Stimulated activated CD4-positive, alpha-beta T cell treated with anti-CD3 and anti-CD28 coated beads, Interleukin-15, amount 100 ng/mL, for 24 hours (primary cell): ENCODE measurements around the gene LRRC3.

ENCODE experiments used
- DNase-seq: peaks from one replicate; pipeline ENCODE4 v3.0.0-alpha.2; 2020

LRRC3 gene

DNA sequence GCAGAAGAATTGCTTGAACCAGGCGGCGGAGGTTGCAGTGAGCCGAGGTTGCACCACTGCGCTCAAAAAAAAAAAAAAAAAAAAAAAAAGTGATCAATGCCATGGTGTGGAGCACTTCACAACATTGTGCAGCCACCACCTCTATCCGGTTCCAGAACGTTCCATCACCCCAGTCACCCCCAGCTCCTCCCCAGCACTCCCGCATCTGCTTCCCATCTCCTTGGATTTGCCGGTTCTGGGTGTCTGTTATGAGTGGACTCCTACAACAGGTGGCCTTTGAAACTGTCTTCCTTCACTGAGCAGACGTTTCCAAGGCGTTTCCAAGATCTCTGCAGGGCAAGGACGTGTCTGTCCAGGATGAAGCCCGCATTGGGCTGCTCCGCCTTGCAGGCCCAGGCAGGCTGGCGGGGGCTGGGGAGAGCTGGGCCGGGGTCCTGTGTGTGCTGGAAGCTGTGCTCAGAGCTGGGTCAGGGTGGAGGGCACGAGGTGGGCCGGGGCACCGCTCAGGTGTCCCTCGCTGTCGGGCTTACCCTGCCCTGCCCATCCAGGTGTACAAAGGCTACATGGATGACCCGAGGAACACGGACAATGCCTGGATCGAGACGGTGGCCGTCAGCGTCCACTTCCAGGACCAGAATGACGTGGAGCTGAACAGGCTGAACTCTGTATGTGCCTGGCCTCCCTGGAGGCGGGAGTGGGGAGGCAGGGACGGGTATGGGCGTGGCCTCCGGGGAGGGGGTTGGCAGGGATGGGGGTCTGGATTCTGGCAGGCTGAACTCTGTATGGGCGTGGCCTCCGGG, 14.9 kb upstream of the LRRC3 start:
- DNase-seq = no peak

DNA sequence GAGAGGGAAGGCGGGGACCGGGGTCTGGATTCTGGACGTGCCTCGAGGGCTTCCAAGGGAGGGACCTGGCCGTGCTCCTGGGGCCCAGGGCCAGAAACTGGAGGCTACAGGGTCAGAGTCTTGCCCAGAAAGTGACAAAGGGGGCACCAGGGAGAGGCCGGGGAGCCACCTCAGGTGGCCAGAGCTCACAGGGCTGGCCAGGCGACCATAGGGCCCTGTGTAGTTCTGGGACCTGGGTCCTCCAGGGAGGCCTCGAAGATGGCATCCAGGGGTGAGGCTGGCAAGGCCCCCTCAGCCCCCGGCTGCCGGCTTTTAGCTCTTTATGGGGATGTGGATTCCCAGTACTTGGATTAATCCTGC, 14.3 kb upstream of the LRRC3 start:
- no peak for DNase-seq

DNA sequence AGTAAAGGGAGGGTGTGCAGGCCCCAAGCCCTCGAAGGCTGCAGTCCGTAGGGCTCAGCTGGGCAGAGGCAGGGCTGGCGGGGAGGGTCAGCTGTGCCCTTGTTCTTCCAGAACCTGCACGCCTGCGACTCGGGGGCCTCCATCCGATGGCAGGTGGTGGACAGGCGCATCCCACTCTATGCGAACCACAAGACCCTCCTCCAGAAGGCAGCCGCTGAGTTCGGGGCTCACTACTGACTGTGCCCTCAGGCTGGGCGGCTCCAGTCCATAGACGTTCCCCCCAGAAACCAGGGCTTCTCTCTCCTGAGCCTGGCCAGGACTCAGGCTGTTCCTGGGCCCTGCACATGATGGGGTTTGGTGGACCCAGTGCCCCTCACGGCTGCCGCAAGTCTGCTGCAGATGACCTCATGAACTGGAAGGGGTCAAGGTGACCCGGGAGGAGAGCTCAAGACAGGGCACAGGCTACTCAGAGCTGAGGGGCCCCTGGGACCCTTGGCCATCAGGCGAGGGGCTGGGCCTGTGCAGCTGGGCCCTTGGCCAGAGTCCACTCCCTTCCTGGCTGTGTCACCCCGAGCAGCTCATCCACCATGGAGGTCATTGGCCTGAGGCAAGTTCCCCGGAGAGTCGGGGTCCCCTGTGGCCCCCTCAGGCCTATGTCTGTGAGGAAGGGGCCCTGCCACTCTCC, 13.6 kb upstream of the LRRC3 start:
- no peak for DNase-seq

DNA sequence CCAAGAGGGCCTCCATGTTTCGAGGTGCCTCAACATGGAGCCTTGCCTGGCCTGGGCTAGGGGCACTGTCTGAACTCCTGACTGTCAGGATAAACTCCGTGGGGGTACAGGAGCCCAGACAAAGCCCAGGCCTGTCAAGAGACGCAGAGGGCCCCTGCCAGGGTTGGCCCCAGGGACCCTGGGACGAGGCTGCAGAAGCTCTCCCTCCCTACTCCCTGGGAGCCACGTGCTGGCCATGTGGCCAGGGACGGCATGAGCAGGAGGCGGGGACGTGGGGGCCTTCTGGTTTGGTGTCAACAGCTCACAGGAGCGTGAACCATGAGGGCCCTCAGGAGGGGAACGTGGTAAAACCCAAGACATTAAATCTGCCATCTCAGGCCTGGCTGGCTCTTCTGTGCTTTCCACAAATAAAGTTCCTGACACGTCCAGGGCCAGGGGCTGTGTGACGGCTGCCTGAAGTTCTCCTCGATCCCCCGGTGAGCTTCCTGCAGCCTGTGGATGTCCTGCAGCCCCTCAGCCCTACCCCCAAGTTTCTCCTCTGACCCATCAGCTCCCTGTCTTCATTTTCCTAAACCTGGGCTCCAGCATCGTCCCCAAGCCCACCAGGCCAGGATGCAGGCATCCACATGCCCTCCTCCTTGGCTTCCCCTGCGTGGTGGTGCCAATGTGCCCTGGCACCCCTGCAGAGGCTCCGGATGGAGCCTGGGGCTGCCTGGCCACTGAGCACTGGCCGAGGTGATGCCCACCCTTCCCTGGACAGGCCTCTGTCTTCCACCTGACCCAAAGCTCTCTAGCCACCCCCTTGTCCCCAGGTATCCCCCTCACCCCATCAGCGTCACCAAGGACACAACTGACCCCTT, 12.8 kb upstream of the LRRC3 start:
- no peak for DNase-seq

DNA sequence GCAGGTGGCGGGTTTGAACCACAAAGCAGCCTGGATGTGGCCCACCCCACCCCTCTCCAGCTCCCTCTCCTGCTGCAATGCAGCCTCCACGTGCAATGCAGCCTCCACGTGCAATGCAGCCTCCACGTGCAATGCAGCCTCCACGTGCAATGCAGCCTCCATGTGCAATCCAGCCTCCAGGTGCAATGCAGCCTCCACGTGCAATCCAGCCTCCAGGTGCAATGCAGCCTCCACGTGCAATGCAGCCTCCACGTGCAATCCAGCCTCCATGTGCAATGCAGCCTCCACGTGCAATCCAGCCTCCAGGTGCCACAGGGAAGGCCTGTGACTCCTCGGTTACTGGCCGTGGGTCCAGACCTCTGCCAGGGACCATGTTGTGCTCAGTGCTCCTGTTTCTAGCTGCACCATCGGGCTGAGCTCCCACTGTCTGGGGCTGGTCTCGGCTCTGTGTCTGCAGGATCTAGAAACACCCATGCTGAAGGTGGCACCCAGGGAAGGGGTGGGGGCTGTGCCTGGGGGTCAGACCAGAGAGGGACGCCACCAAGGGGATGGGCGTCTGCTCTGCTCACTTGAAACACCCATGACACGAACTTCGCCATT, 11.9 kb upstream of the LRRC3 start:
- DNase-seq = no peak

DNA sequence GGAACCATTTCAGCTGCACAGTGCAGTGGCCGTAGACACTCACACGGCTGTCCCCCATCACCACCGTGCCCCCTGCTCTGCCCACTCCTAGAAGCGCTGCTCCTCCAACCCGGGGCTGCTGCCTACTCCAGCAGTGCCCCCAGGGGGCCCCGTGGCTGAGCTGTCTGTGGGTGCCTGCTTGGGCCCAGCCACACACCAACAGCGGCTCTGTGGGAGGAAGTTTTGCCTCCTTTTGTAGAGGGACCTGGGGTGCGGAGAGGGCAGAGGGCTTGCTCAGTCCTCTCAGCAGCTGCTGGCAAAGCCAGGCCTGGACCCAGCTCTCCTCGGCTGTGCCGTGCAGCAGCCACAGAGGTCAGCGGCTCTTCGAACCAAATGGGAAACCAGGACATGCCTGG, 11.4 kb upstream of the LRRC3 start:
- no peak for DNase-seq

DNA sequence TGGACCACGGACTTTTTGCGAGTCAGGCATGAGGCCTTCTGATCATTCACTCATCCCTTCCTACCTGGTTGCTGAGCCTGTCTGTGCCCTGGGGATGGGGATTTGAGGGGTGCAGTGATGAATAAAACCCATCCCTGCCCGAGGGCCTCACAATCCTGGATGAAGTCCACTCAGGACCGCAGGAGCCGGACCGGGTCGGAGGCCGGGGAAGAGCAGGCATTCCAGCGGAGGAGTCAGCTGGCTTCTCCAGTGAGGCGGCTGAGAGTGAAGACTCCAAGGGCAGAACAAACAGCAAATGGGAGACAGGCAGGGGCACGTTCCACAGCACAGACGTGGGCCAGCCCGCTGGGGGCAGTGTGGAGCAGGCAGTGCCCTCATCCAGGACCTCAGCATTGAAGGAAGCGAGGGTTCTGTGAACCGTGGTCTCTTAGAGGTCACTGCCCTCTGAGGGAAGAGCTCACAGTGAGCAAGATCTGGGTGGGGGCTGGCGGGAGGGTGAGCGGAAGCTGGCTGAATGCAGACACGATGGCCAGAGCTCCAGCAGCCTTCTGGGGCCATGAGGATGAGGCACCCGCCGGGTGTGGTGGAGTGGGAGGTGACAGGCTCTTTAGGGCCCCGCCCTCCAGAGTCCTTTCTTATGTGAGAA, 10.9 kb upstream of the LRRC3 start:
- DNase-seq = no peak

DNA sequence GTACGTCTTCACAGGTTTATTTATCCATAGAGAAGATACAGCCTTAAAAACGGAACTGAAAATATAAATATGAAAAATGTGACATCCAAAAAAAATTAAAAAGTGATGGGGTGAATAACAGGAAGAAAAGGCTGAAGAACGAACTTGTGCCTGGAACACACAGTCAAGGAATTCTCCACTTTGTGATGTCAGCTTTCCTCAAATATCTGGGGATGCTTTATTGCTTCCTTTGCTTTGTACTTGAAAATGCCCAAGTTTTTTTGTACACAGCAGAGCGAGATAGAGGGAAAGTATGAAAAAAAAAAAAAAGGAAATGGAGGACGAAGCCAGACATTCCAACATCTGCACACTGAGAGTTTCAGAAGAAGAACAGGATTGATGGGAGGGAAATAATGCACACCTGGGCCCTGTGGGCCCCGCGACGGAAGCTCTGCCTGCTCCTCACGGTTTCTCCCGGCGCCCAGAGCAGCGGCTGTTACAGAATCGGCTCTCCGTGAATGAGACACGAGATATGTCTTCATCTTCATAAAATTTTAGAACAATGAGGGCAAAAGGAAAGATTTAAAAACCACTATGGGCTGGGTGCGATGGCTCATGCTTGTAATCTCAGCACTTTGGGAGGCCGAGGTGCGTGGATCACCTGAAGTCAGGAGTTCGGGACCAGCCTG, 10.0 kb upstream of the LRRC3 start:
- DNase-seq = no peak

DNA sequence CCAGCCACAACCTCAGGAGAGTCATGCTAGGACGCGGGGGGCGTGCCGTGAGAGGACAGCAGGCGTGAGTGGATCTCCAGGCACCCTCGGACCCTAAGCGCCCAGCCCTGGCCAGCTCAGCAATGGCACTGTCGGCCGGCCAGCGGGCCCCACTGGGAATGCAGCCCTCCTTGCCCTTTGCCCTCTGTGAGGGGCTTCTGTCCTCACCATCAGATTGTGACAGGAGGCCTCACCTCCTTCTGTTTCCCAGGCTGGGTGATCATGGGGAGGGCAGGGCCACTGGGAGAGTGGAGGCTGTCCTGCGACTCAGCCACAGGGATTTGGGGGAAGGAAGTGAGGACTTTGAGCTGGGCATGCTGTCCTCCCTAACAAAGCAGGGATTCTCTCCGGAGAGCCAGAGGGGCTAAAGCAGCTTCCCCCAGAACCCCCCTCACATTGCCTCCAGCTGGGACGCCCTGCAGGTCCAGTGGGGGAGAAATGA, 6.6 kb upstream of the LRRC3 start:
- no peak for DNase-seq

DNA sequence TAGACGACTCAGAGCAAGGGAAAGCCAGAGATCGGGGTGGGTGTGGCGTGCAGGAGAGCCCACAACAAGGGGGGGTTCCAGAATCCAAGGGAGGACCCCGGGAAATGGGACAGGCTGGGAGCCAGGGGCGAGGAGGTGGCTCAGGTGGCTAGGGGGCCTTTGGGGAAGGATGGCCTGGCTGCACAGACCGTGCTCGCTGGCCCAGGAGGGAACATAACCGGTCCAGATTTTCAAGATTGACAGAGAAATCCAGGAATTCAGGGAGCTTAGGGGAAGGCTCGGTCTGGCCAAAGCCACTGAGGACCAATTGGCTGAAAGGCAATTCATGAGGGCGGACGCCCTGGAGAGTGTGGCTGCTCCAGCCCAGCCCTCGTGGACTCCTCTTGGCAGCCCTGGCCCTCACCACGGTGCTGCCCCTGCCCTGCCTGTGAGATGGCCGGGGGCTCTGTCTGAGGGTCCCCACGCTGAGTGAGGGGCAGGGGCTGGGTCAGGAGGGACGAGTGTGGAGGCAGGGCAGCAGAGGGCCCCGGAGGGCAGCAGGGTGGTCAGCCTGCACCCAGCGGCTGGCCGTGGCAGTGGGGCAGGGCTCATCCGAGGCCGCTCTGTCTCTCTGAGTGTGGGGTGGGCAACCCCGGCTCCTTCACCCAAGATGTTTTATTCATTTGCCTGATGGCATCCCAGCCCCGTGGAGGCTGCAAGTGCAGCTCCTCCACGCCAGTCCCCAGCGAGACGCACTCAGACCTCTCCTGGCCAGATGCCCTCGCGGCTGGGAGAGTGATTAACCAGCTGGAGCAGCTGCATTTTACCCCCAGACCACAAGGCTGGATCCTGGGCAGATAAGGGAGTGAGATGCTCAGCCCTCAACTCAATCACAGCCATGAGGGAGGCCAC, 5.6 kb upstream of the LRRC3 start:
- DNase-seq = no peak

DNA sequence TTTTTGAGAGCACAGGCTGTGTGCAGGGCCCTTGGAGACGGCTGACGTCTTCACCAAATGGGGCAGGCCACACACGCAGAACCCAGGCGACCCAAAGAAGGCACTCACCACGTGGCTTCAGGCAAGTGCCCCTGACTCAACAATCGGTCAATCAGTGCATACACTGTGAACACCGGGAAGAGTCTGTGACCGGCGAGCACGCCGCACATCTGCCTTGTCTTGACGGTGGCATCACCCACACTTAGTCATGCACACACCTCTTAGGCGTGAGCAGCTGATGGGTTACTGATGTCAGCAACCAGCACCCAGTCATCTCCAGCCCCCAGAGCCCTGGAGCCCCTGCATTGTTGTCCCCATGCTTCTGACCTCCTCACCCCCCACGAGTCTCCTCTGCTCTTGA, 4.9 kb upstream of the LRRC3 start:
- no peak for DNase-seq

DNA sequence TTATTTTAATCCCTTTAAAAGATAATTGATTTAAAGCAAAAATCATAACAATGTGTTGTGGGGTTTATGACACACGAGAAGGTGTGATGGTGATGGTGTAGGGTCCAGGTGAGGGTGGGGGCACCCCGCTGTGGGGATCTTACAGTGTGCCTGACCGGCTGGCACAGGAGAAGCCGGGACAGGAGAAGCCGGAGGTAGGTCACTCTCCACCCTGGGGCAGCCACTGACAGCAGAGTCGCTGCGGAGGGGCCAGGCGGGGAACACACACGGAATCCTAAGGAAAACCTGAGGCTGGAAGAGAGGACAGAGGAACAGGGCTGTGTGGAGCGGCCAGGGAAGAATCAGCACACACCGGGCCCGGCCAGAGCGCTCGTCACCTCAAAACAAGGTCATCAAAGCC, 4.3 kb upstream of the LRRC3 start:
- no peak for DNase-seq

DNA sequence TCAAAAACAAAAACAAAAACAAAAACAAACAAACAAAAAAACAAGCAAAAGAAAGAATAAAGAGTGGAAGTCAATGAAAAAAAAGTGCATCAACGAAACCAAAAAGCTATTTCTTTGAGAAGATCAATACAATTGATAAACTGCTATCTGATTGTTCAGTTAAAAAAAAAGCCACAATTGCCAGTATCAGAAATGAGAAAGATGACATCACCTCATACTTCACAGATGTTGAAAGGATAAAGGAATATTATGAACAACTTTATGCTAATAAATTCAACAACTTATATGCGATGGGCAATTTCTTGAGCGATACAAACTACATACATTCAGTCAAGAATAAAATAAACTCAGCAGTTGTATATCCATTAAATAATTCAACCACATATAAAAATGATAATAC, 2.2 kb upstream of the LRRC3 start:
- DNase-seq = no peak

DNA sequence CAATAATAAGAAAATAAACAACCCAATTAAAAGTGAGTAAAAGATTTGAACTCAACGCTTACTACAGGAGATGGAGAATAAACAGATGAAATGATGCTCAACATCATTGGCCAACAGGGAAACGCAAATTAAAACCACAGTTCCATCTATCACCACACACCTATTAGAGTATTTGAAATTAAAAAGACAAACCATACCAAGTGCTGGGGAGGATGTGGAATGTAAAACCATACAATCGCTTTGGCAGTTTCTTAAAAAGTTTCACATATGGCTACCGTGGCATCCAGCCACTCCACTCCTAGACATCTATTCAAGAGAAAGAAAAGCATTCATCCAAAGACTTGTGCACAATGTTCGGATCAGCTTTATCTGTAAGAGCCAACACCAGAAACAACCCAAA, 1.3 kb upstream of the LRRC3 start:
- no peak for DNase-seq

DNA sequence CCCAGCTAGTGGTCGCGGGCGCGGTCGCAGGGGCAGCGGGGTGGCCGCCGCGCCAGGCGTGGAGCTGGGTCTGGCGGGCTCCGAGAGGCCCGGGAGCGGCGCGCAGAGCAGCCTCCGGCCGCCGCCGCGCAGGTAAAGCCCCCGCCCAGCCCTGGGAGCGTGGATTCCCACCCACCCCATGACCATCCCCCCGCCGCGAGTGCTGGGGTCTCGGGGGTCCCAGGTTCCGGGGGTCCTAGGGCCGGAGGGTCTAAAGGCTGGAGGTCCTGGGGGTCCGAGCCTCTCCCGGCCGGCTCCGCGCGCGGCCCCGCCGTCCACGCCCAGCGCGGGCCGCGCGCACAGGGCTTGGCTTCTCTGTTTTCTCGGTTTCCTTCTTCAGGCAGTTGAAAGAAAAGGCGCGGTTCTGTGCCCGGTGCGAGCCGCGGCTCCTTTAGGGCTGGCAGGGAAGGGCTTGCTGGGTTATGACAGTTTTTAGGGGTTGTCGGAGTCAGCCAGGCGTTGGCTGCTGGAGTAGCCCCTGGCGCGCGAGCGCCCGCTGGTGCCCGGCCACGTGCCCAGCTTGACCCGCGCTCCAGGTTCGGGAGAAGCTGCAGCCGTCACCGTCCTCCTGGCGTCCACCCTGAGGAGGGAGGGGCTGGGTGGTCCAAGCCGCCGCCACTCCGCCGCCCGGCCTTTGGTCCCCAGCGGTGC, 359 bp downstream of the LRRC3 start:
- DNase-seq = peak; percentile 55

DNA sequence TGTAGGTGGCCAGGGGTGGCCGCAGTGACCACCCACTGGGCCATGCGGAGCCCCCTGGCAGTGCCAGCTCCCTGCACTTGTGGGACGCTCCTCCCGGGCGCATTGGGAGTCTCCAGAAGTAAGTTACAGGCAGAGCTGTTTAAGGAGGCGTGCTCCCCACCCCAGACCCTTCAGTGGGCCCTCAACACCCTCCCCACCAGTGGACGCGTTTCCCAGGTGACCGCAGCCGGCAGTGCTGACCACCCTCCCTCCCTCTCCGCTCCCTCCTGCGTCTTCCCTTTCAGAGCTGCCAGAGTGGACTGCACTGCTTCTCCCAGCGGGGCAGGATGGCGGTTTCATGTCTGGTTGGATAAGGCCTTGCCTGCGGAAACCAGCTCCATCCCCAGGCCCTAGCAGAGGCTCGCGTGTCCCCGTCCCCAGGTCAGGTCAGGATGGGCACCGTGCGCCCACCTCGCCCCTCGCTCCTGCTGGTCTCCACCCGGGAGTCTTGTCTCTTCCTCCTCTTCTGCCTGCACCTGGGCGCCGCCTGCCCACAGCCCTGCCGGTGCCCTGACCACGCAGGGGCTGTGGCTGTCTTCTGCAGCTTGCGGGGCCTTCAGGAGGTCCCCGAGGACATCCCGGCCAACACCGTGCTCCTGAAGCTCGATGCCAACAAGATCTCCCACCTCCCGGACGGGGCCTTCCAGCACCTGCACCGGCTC, 1.1 kb downstream of the LRRC3 start:
- no peak for DNase-seq

DNA sequence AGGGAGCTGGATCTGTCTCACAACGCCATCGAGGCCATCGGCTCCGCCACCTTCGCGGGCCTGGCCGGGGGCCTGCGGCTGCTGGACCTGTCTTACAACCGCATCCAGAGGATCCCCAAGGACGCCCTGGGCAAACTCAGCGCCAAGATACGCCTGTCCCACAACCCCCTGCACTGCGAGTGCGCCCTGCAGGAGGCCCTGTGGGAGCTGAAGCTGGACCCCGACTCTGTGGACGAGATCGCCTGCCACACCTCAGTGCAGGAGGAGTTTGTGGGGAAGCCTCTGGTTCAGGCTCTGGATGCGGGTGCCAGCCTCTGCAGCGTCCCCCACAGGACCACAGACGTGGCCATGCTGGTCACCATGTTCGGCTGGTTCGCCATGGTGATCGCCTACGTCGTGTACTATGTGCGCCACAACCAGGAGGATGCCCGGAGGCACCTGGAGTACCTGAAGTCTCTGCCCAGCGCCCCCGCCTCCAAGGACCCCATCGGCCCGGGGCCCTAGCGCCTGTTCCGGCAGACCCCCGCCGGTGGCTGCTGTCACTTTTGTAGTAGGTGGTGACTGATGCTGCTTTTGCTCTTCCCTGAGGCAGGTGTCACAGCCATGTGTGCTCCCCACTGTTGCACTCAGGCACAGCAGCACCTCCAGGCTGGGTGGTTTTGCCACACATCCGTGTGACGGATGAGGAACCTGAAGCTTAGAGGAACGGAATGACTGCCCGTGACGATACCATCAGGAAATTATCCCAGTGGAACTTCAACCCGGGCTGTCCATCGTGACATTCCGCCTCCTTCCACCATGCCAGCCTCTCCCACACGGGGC, 1.8 kb downstream of the LRRC3 start:
- no peak for DNase-seq

DNA sequence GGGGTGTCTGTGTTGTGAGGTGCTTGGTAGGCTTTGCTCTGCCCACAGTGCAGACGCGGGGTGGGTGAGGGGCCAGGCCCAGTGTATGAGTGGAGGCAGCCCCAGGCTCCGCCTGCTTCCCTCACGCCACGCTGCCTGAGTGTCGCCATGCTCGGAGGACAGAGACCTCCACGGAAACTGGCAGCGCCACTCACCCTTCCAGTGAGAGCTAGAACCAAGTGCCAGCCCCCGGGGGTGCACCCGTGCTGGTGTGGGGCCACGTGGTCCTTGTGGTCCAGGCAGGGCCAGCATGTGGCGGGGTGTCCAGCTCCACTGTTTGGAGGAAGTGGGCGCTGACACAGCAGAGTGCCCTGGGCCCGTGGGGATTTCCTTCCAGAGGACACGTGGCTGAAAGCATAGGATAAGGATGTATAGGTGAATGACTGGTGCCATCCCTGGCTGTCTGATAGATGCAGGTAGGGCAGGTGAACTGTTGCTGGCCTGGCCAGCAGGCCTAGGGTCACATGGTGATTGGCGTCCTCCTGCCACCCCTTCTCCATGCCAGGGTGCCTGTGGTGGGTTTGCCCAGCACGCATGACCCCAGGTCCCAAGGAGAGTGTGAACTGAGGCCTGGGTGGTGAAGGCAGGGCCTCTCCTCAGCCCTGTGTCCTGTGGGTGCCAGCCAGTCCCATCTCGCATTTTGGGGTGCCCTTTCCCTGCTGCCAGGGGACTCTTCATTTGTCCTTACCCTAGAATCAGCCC, 3.8 kb downstream of the LRRC3 start:
- no peak for DNase-seq
